ENCODE data around the gene THAP4. TPM values are rescaled to one million over a fixed set of nuclear protein-coding genes. Genes with fewer than 3 reads are reported as not detected.

Gene THAP4
- total and polyA plus RNA-seq, 2 of the 13 experiments (the other 11 are each of a cell fraction or from before 2014, with no cell fraction given), result 59.7 to 75.7 TPM

- TF ChIP-seq HDAC6 (IDR thresholded peaks at IDR 0.05; ENCODE audit: low read depth, low read length) (no peak), EP300 (IDR thresholded peaks at IDR 0.05; ENCODE audit: low read depth in 2 of 2, low read length in 2 of 2) (no peak), EP300 (CRISPR knock-in tag; IDR thresholded peaks at IDR 0.05; ENCODE audit: borderline replicate concordance) (no peak), RARA (CRISPR knock-in tag; IDR thresholded peaks at IDR 0.05) (no peak), PAXIP1 (CRISPR knock-in tag; conservative IDR thresholded peaks at IDR 0.05) (0 out of 2 replicates have a peak, but pooled peaks have one; percentile 12), HES4 (CRISPR knock-in tag; IDR thresholded peaks at IDR 0.05; ENCODE audit: borderline replicate concordance) (no peak), SAFB2 (CRISPR knock-in tag; IDR thresholded peaks at IDR 0.05; ENCODE audit: borderline replicate concordance, low read depth) (0 out of 2 replicates have a peak, but pooled peaks have one; percentile 15), MED8 (CRISPR knock-in tag; IDR thresholded peaks at IDR 0.05; ENCODE audit: insufficient replicate concordance) (no peak), NFIB (CRISPR knock-in tag; IDR thresholded peaks at IDR 0.05; ENCODE audit: borderline replicate concordance) (no peak), ZBTB42 (CRISPR knock-in tag; IDR thresholded peaks at IDR 0.05) (no peak), KMT2A (CRISPR knock-in tag; IDR thresholded peaks at IDR 0.05) (no peak), ZNF383 (CRISPR knock-in tag; IDR thresholded peaks at IDR 0.05; ENCODE audit: borderline replicate concordance) (0 out of 2 replicates have a peak, but pooled peaks have one; percentile 46), ZNF567 (CRISPR knock-in tag; IDR thresholded peaks at IDR 0.05; ENCODE audit: borderline replicate concordance) (no peak), POLR2AphosphoS2 (IDR thresholded peaks at IDR 0.05; ENCODE audit: low read depth, low read length) (peak; percentile 28; the same call in 1 of the 2 replicates), PAF1 (CRISPR knock-in tag; IDR thresholded peaks at IDR 0.05) (peak; percentile 88), RFXANK (CRISPR knock-in tag; IDR thresholded peaks at IDR 0.05) (no peak), ZNF652 (CRISPR knock-in tag; IDR thresholded peaks at IDR 0.05; ENCODE audit: borderline replicate concordance, low read depth) (peak; percentile 70; the same call in 1 of the 2 replicates), IRX3 (CRISPR knock-in tag; IDR thresholded peaks at IDR 0.05; ENCODE audit: borderline replicate concordance, low read depth) (no peak), NCOA5 (CRISPR knock-in tag; IDR thresholded peaks at IDR 0.05) (no peak), POLR2G (IDR thresholded peaks at IDR 0.05; ENCODE audit: low read depth, low read length) (peak; percentile 54; the same call in 1 of the 2 replicates), ISL2 (CRISPR knock-in tag; IDR thresholded peaks at IDR 0.05) (no peak), AKAP8 (CRISPR knock-in tag; IDR thresholded peaks at IDR 0.05) (peak; percentile 37; the same call in 1 of the 2 replicates), KLF9 (CRISPR knock-in tag; IDR thresholded peaks at IDR 0.05; ENCODE audit: low read depth) (no peak), TFDP1 (CRISPR knock-in tag; IDR thresholded peaks at IDR 0.05; ENCODE audit: borderline replicate concordance) (no peak)
- TF ChIP-seq, protein P1, sequence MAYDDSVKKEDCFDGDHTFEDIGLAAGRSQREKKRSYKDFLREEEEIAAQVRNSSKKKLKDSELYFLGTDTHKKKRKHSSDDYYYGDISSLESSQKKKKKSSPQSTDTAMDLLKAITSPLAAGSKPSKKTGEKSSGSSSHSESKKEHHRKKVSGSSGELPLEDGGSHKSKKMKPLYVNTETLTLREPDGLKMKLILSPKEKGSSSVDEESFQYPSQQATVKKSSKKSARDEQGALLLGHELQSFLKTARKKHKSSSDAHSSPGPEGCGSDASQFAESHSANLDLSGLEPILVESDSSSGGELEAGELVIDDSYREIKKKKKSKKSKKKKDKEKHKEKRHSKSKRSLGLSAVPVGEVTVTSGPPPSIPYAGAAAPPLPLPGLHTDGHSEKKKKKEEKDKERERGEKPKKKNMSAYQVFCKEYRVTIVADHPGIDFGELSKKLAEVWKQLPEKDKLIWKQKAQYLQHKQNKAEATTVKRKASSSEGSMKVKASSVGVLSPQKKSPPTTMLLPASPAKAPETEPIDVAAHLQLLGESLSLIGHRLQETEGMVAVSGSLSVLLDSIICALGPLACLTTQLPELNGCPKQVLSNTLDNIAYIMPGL (CRISPR knock-in tag; IDR thresholded peaks at IDR 0.05; ENCODE audit: borderline replicate concordance in 1 of 2, low read depth in 1 of 2), result no peak
Measured at GRCh38 chr2:241574911-241575623, 61.9 kb downstream of the THAP4 start (continued).
